NCI-H2171 (cell line): ENCODE results near the gene TIMP1.
"Not testable (repeated sequence)": the region's sequence is repeated elsewhere in the genome, so short reads cannot be mapped to it uniquely, and the experiment has no call there.

Experiments
- DNase-seq: peaks from one replicate; lab custom pipeline; 2025; lab: John Stamatoyannopoulos, UW

TIMP1 gene

DNA sequence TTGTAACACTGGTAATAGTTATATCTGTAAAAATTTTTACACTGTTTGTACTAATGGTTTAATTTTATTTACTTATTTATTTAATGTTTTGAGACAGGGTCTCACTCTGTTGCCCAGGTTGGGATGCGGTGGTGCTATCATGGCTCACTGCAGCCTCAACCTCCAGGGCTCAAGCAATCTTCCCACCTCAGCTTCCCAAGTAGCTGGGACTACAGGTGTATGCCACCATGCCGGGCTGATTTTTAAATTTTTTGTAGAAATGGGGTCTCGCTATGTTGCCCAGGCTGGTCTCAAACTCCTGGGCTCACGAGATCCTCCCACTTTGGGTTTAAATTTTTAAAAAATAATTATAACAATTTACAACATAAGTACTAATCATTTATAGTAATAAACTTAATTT is 20.9 kb downstream of the TIMP1 start:
- not testable (repeated sequence) for DNase-seq

DNA sequence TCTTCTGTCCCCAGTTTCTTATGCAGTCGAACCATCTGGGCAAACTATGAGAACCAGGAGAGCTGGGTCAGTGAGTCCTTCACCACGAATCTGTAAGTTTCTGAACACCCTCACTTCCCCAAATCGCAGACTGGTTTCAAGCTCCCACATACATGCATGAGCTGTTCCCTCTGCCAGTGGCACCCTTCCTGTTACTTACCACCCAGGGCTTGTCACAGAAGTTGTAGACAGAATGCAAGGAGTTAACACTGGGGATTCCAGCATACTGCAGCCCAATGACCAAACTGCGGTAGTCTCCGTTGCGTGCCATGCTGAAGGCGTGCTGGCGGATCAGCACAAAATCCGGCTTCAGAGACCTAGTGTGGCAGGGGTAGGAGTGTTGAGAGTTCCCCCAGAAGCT is 22.8 kb downstream of the TIMP1 start:
- DNase-seq, result no peak

DNA sequence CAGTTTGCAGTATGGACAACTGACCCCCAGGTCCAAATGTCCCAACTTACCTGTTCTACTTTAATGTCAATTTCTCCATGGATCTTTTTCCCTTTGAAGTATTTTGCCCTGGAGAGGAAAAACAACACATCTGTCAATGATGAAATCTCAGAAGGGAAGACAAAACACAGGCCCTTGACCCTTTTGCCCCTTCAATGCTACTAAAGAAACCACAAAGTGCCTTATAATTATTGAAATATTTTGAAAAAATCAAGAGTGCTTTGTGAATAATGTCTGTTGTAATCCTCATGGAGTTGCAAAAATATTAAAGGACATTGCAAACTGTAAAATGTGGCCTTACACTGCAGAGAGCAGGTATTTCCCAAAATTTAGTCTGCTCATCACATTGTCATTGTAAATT is 24.9 kb downstream of the TIMP1 start:
- no peak for DNase-seq

DNA sequence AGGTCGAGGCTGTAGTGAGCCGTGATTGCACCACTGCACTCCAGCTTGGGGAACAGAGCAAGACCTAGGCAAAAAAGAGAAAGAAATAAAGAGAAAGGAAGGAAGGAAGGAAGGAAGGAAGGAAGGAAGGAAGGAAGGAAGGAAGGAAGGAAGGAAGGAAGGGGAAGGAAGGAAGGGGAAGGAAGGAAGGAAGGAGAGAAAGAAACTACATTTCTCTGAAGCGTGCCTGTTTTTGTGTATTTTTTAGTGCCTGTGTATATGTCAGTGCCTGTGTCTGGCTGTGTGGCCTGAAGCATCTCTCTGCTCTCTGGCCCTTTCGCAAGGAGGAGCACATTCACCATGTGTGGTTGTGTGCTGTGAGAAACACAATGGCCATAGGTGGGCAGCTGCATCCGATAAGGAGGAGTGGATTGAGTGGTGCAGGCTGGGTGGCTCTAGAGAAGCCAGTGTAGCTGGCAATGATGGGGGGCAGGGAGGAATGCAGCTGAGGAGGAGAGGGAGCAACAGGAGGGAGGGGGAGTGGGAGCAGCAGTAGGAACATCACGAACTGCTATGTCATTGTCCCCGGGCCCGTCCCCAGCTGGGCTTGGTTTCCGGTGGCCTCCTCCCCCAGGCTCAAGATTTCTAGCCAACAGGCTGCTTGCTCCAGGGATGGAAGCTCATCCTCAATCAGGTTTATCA is 26.0 kb downstream of the TIMP1 start:
- no peak for DNase-seq

DNA sequence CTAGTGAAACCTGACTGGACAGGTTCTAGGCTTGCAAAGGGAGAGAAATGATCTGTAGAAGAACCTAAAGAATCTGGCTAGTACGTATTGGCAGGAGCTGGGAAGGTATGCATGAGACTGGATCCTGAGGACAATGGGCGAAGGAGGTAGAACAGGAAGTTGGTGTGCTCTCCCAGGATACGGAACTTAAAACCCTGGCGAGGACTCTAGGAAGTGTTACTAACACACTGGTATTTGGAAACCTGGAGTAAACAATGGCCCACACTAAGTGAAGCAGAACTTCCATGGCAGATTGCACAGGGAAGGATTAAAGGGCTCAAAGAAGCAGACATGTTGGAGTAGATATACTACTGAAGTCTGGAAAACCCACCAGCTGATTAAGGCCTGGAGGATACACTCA is 28.3 kb downstream of the TIMP1 start:
- no peak for DNase-seq

DNA sequence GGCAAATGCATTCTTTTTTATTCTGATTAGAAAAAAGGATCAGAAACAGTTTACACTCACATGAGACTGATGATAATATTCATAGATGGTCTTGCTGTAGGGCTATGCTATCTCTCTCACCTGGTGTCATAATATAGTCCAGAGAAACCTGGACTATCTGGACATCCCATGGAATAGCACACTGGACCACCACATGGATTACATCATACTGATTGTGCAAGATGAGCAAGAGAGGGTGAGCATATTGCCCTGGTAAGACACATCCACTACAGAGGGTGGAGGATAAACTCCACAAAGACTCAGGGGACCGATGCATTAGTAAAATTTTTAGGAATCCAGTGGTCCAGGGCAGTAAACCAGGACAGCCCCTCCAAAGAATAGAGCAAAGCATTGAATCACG is 29.3 kb downstream of the TIMP1 start:
- DNase-seq, result no peak

DNA sequence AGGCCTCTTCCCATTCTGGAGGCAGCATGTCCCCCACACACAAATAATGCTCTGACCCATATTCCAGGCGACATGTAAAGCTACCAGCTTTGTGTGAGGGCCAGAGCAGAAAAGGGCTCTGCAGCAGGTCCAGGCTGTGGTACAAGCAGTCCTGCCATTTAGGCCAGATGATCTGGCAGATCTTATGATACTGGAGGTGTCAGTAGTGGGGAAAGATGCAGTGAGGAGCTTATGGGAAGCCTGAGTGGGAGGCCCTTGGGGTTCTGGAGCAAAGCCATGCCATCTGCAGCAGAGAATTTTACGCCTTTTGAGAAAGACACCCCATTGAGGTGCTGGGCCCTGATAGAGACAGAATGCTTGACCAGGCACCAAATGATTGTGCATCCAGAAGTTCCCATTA is 29.7 kb downstream of the TIMP1 start:
- no peak for DNase-seq

DNA sequence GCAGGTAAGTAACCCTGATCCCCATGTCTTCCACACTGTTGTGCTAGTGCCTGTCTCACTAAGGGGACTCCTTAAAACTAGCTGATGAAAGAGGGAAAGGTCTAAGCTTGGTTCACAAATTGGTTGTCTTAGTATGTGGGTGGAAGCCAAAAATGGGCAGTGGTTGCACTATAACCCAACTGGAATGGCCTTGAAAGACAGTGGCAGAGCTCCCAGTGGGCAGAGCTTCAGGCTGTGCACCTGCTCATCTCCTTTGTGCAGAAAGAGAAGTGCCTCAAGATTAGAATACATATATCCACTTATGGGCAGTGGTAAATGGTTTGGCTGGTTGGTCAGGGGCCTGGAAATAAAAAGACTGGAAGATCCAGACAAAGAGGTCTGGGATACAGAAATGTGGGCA is 30.2 kb downstream of the TIMP1 start:
- no peak for DNase-seq

DNA sequence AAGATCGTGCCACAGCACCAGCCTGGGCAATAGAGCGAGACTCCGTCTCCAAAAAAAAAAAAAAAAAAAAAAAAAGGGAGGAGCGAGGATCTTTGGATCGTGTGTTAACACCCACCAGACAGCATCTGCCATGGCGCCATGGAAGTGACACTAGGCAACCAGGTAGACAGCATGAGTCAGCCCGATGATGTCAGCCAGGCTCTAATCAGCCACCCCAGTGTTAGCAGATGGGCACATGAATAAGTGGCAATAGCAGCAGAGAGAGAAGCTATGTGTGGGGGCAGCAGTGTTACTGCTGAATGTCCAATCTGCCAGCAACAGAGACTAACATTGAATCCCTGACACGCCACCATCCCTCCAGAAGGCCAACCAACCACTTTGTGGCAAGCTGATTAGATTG is 30.8 kb downstream of the TIMP1 start:
- peak; percentile 32 for DNase-seq

DNA sequence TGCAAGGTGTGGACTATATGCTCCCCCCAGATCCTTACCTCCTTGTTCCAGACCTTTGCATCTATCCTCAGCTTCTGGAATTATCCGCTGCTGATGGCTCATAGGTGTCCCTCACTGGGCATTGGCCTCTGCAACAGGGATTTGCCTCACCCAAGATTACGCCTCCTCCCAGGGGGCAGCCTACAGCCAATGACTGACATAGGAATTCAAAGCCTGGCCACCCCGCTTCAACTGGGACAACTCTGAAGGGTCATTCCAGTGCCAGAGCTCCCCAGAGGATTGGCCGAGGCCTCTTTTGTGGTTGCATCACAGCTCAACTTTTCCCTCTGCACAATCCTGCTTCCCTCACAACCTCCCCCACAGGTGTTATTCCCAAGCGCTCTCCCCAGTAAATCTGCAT is 32.4 kb downstream of the TIMP1 start:
- no peak for DNase-seq

DNA sequence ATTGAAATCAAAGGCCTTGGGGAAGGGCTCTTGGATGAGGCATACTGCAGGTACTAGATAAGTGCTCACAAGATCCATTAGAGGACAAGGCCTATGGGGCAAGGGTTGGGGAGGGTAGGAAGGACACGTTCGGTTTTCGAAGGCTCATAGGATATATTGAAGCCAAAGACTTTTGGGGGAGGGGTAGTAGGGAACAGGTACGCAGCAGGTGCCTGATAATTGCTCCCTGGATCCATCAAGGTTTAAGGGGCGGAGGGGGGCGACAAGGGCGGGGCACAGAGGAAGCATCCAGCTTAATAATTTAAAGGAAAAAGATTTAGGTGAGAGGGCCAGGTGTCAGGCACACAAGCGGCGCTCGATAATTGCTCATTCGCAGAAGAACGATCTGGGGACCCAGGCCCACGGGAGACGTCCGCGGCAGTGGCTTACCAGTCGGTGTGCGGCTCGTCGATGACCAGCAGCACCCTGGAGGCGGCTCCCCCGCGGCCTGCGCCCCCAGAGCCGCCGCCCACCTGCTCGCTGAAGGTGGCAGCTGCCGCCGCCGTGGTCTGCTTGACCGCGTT is 36.8 kb downstream of the TIMP1 start:
- no peak for DNase-seq

DNA sequence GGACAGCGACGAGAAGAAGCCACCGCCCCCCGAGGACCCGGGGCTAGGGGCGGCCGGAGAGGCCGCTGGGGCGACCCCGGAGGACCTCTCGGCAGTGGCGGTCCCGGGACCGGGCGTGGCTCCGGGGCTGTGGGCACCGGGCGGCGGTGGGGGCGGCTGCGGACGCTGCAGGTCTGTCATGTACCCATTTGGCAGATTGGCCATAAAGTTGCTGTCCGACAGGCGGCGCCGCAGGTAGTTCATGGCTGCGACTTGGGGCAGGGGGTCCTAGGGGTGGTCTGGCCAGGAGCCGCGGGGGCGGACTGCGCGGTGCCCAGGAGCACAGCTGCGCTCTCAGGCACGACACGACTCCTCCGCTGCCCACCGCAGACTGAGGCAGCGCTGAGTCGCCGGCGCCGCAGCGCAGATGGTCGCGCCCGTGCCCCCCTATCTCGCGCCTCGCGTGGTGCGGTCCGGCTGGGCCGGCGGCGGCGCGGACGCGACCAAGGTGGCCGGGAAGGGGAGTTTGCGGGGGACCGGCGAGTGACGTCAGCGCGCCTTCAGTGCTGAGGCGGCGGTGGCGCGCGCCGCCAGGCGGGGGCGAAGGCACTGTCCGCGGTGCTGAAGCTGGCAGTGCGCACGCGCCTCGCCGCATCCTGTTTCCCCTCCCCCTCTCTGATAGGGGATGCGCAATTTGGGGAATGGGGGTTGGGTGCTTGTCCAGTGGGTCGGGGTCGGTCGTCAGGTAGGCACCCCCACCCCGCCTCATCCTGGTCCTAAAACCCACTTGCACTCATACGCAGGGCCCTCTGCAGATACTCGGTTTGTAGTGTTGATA is 37.5 kb downstream of the TIMP1 start, which contains the start of gene SYN1:
Gene SYN1, minus strand, starts transcription at position 372 of the 817 bp plus-strand sequence. Its CDS starts 129 bp downstream, at position 243.
- peak; percentile 58 for DNase-seq

DNA sequence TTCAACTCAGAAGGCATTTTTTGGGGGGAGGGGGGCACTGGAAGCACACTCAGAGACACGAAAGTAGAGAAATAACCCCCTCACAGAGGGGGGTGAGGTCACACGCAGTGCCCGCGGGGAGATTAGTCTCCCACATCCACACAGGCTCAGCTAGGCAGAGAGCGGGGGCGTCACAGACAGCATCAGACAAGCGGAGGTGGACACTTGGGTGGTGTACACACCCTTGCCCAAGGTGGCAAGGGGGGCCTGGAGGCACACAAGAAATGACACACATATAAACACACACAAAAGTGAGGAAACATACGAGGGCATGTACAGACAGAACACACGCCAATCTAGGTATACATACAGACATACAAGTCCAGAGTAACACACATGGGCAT is 38.1 kb downstream of the TIMP1 start:
- DNase-seq, result no peak

DNA sequence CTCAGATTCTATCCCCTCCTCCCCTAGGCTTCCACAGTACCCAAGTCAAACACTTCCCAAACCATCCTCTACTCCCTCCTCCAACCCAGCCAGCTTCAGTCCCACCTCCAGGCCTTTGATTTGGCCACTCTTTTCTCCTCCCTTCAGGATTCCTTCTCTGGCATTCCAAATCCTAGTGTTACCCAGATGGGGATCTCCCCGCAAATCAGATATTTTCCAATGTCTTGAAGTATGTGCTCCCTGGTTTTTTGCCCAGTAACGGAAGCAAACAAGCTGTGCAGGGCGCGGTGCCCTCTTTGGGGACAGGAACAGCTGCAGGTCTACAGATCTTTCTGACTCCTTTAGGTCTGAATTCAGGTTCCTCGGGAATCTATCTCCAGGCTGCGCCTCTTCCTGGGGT is 39.6 kb downstream of the TIMP1 start:
- no peak for DNase-seq

DNA sequence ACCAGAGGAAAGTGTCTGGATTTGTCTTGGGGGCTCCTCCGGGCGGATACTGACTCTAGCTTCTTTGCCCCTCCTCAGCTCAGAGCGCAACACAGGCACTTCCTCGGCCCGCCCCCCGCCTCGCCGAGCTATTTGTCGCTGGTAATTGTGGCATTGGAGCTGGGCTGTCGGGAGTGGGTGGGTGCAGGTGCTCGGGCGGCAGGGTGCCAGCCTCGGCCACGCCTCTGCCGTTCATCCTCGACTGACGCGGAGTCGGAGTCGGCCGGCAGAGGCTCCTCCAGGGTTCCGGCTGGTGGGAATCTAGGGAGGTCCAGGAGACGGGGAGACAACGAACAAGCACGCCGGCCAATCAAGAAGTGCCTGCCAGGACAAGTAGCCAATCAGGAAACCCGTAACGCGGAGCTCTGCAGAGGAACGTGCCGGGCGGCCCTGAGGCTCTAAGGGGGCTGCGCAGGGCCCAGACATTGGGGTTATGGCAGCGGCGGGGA is 41.3 kb downstream of the TIMP1 start:
- peak; percentile 81 for DNase-seq

DNA sequence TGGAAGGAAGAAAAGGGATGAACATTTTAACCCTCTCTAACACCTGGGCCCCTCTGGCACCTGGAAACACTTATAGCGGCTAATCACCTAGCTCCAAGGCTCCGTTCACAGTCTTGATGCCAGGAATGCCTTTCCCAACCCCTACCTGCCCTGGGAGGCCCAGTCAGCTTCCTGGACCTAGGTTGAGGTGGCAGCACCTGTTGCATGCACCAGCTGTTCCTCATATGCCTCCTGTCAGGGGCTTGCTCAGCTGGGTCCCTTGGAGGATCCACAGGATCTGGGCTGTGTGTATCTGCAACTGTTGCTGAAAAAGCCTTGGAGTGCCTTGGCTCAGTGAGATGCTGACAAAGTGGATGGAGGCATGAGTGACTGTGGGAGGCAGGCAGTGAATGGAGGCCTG is 43.1 kb downstream of the TIMP1 start:
- DNase-seq, result no peak

DNA sequence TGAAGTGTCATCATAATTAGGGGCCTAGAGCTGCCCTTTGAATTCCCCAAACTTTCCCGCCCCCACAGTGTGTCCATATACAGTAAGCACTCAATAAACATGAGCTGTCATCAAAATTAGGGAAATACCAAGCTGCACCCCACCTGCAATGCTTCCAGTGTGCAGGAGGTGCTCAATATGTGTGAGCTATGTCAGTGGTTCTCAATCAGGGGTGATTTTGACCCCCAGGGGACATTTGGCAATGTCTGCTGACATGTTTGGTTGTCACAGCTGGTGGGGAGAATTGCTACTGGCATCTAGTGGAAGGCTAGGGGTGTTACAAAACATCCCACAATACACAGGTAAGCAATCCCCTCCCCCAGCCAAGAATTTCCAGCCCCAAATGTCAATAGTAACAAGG is 46.7 kb downstream of the TIMP1 start:
- DNase-seq, result no peak

DNA sequence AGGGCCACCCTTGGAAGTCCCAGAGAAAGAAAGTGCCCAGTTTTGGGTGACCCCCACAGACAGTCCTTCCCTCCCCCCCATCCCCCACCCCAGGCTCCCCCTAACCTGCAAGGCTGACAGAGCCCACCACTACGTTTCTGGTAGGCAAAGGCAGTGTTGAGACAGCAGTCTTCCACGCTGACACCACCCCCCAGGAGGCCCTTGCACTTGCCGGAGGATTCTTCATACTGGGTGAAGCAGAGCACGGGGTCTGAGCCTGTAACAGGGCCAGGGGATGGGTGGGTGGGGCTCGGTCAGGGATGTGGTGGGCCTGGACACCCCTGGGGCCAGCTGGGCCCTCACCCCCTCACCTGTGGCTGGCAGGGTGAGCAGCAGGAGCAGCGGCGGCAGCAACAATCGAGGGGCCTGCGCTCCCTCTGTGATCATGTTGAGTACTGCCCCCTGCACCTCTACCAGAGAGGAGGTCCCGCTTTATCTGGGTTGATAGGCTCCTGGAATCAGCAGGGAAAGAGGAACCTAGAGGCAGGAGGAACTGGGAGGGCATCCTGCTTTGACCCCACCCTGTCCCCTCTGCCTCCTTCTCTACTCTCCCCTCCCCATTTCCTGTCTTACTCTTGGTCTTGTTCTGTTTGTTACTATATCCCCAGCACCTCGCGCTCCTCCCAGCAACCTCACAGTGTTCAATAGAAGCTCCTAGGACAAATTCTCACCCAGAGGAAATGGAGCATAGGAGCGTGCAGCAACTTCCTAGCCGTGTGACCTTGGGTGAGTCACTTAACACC is 47.4 kb downstream of the TIMP1 start, which contains the start of gene CFP:
Gene CFP, minus strand, starts transcription at position 512 of the 782 bp plus-strand sequence. Its CDS starts 86 bp downstream, at position 426.
- DNase-seq, result no peak

DNA sequence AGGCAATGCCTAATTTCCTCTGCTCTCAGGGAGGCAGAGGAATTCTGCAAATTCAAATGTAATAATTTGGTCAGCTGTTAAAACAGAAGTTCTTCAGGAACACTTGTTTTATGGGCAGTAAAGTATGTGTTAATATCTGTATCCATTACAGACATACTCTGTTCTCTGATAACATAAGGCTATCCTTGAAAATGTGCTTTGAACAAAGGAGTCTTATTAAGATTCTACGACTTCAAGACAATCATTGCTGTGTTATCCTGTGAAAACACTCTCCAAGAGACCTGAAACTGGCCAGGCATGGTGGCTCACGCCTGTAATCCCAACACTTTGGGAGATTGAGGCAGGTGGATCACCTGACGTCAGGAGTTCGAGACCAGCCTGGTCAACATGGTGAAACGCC is 49.4 kb downstream of the TIMP1 start:
- no peak for DNase-seq

DNA sequence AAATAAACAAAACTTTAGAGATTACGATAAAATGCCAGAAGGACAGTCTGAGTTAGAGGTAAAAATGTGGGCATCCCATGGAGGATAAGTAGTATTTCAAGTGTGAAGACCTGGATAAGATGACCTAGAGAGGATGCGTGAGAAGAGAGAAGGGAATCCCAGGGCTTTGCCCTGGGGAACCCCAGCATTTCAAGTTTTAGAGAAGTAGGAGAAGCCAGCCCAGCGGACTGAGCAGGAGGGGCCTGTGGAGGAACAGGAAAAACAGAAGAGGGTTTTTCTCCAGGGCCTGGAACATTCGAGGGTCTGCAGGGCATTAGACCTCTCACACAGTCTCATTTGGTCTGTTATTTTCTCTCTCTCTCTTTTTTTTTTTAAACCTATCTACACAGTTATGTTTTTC is 50.4 kb downstream of the TIMP1 start:
- no peak for DNase-seq

DNA sequence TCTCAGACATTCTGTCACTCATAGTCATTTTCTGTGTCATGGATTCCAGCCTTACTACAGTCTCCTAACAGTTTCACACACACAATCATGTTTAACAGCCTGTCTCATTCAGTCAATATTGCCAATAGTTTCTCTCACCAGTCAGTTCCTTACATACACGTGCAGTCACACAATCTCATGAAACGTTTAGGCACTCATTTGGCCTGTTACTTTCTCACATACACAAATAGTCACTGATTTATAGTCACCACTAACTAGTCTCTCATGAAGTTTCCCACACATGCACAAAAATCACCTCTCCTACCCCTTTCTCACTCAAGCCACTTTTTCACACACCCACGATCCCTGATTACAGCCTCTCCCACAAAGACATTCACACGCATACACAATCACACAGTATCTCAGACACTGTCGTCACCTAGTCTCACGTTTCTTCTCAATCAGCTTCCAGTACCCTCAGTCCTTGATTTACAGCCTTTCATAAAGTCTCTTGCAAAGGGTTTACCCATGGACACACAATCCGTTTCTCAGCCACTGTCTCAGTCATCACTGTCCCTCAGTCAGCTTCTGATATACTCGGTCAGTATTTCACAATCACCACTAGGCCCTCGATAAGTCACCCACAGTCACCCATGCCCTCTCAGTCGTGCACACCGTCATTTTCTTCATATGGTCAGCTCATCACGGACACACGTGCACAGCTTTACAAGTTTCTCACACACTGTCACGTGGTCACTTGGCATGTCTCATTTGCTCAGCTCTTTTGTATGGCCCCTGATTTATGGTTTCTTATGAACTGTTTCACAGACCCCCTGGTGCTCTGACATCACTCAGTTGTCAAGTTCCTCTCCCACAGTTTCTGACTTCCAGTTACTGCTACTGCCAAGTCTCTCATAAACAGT is 51.7 kb downstream of the TIMP1 start:
- no peak for DNase-seq
